GM23338 (cell line): ENCODE results near the gene RABGAP1L. TPM values are rescaled to one million over a fixed set of nuclear protein-coding genes. Genes with fewer than 3 reads are reported as not detected.

Source experiments
- ATAC-seq: fragments of 200-7000 bp; cut with Tn5 transposase; 3 replicates; pipeline ENCODE4 v1.9.1; 2020
- DNase-seq: peaks from one replicate; pipeline ENCODE4 v3.0.0-alpha.2; 2015; ENCODE audit warnings: low spot score
- H2AFZ ChIP-seq: fragments of 200-600 bp; sonication (generic); 2 replicates; pipeline ENCODE4 v1.8.0; 2016; ENCODE audit warnings: antibody characterized with exemption, mild to moderate bottlenecking, moderate library complexity
- H3F3A ChIP-seq: fragments of 200-600 bp; sonication (generic); replicated peaks from 2 replicates; pipeline ENCODE4 v1.8.0; 2017; ENCODE audit warnings: antibody characterized with exemption, mixed run types, low read depth
- H3K27ac ChIP-seq: fragments of 200-600 bp; sonication (generic); 2 replicates; pipeline ENCODE4 v1.6.1; 2016; ENCODE audit warnings: low read depth
- H3K27me3 ChIP-seq: fragments of 200-600 bp; sonication (generic); 2 replicates; pipeline ENCODE4 v1.8.0; 2016; ENCODE audit warnings: mild to moderate bottlenecking, mixed run types, moderate library complexity; ENCODE audit not compliant: insufficient read depth
- H3K36me3 ChIP-seq: fragments of 200-600 bp; sonication (generic); 2 replicates; pipeline ENCODE4 v1.8.0; 2016; ENCODE audit warnings: mild to moderate bottlenecking; ENCODE audit not compliant: insufficient read depth
- H3K4me1 ChIP-seq: fragments of 200-600 bp; sonication (generic); 2 replicates; pipeline ENCODE4 v1.8.0; 2016; ENCODE audit warnings: mild to moderate bottlenecking, moderate library complexity; ENCODE audit not compliant: insufficient read depth
- H3K4me2 ChIP-seq: fragments of 200-600 bp; sonication (generic); 2 replicates; pipeline ENCODE4 v1.7.1; 2017; ENCODE audit warnings: mixed run types
- H3K4me3 ChIP-seq: fragments of 200-600 bp; sonication (generic); 2 replicates; pipeline ENCODE4 v1.6.1; 2016; ENCODE audit warnings: mixed run types
- H3K79me2 ChIP-seq: fragments of 200-600 bp; sonication (generic); replicated peaks from 2 replicates; pipeline ENCODE4 v1.8.0; 2017; ENCODE audit warnings: mild to moderate bottlenecking; ENCODE audit not compliant: insufficient read depth
- H3K9me2 ChIP-seq: fragments of 200-600 bp; sonication (generic); 2 replicates; pipeline ENCODE4 v1.8.0; 2017; ENCODE audit not compliant: insufficient read depth
- H4K20me1 ChIP-seq: fragments of 200-600 bp; sonication (generic); replicated peaks from 2 replicates; pipeline ENCODE4 v1.8.0; 2017; ENCODE audit warnings: mild to moderate bottlenecking; ENCODE audit not compliant: insufficient read depth
- H3K27ac Mint-ChIP-seq: 2 replicates; pipeline ENCODE4 v1.8.0; 2020; ENCODE audit warnings: inconsistent platforms, mild to moderate bottlenecking, moderate library complexity, mixed read lengths
- H3K27me3 Mint-ChIP-seq: 3 replicates; pipeline ENCODE4 v1.8.0; 2022; ENCODE audit warnings: low read depth, mild to moderate bottlenecking, moderate library complexity, mixed read lengths, inconsistent platforms; ENCODE audit not compliant: insufficient read depth, poor library complexity
- H3K36me3 Mint-ChIP-seq: 3 replicates; pipeline ENCODE4 v1.8.0; 2021; ENCODE audit warnings: low read depth, mild to moderate bottlenecking, inconsistent platforms, moderate library complexity, mixed read lengths
- H3K4me1 Mint-ChIP-seq: 3 replicates; pipeline ENCODE4 v1.8.0; 2020; ENCODE audit warnings: mild to moderate bottlenecking, inconsistent platforms, mixed read lengths
- H3K4me3 Mint-ChIP-seq: 3 replicates; pipeline ENCODE4 v1.8.0; 2021; ENCODE audit warnings: moderate library complexity, mild to moderate bottlenecking, inconsistent platforms, mixed read lengths
- H3K9me3 Mint-ChIP-seq: 3 replicates; pipeline ENCODE4 v1.8.0; 2020; ENCODE audit warnings: moderate library complexity, mild to moderate bottlenecking, inconsistent platforms, mixed read lengths
- CREB1 ChIP-seq: fragments of 250-450 bp; sonication (Bioruptor Pico); IDR thresholded peaks from 2 replicates; pipeline ENCODE4 v1.5.0; 2020; ENCODE audit warnings: low read depth, mild to moderate bottlenecking, moderate library complexity
- CTCF ChIP-seq, 2 experiments: fragments of 200-600 bp in 1 of 2; sonication (generic) in 1 of 2; conservative IDR thresholded peaks; 2 replicates each; pipeline versions ENCODE4 v1.5.1 to v1.6.1; 2016 to 2017; ENCODE audit warnings: antibody characterized with exemption in 2 of 2, low read depth in 2 of 2, mild to moderate bottlenecking in 2 of 2, moderate library complexity in 1 of 2
- ETS1 ChIP-seq: IDR thresholded peaks from 2 replicates; pipeline ENCODE4 v1.6.1; 2016; ENCODE audit warnings: antibody characterized with exemption
- EZH2 ChIP-seq: fragments of 200-600 bp; sonication (generic); IDR thresholded peaks from one replicate; pipeline ENCODE4 v1.8.0; 2017; ENCODE audit warnings: antibody characterized with exemption, mild to moderate bottlenecking, low read depth; ENCODE audit not compliant: unreplicated experiment
- EZH2phosphoT487 ChIP-seq: fragments of 200-600 bp; sonication (generic); IDR thresholded peaks from one replicate; pipeline ENCODE4 v1.8.1; 2018; ENCODE audit warnings: antibody characterized with exemption; ENCODE audit not compliant: unreplicated experiment
- NANOG ChIP-seq: IDR thresholded peaks from 2 replicates; pipeline ENCODE4 v1.6.1; 2016; ENCODE audit warnings: antibody characterized with exemption, borderline replicate concordance
- REST ChIP-seq: IDR thresholded peaks from one replicate; pipeline ENCODE4 v1.6.1; 2018; ENCODE audit warnings: antibody characterized with exemption; ENCODE audit not compliant: unreplicated experiment
- STAT1 ChIP-seq: IDR thresholded peaks from one replicate; pipeline ENCODE4 v1.6.1; 2016; ENCODE audit warnings: antibody characterized with exemption; ENCODE audit not compliant: unreplicated experiment
- ZNF114 ChIP-seq: fragments of 250-450 bp; sonication (Bioruptor Pico); IDR thresholded peaks from 2 replicates; pipeline ENCODE4 v1.5.0; 2020; ENCODE audit warnings: mild to moderate bottlenecking, moderate library complexity
- ZNF462 ChIP-seq: fragments of 250-450 bp; sonication (Bioruptor Pico); IDR thresholded peaks from 2 replicates; pipeline ENCODE4 v1.5.0; 2020; ENCODE audit warnings: mild to moderate bottlenecking, moderate library complexity
- polyA plus RNA-seq: library from polyadenylated mRNA; unstranded; fragments of >200 nt; fragmentation: Nextera tagmentation; extraction: Ambion mirVana; gene quantifications from 2 replicates; pipeline ENCODE4 v1.2.1, GENCODE V29; 2016
- total RNA-seq: library from RNA; depleted of rRNA; stranded (reverse); fragments of >200 nt; shearing (Covaris generic); gene quantifications from 2 replicates; pipeline ENCODE4 v1.2.3, GENCODE V29; 2014

Gene RABGAP1L
- total and polyA plus RNA-seq, 2 experiments from 2014 or later: 83.2 to 136 TPM

GRCh38 chr1:174239541-174239940 lies 80.2 kb downstream of the RABGAP1L start:
- peak overlapping the region; percentile 48; the same call in 1 of the 3 replicates for H3K4me3 Mint-ChIP-seq
- H3K36me3 Mint-ChIP-seq: peaks cover 14% of the 10 kb centered on the region
- no peak for ATAC-seq
- no peaks in the 10 kb centered on the region for H3K36me3 ChIP-seq
- no peak overlapping the region for H2AFZ ChIP-seq
- H4K20me1 ChIP-seq: no peaks in the 10 kb centered on the region
- peaks cover 5% of the 10 kb centered on the region; the same call in 1 of the 2 replicates for H3K4me1 ChIP-seq
- H3F3A ChIP-seq: no peaks in the 10 kb centered on the region
- peaks cover 5% of the 10 kb centered on the region for H3K9me3 Mint-ChIP-seq
- 0 out of 2 replicates have a peak, but pooled peaks cover 7% of the 10 kb centered on the region for H3K9me2 ChIP-seq
- H3K27me3 ChIP-seq: no peaks in the 10 kb centered on the region
- H3K4me2 ChIP-seq: peak overlapping the region; percentile 56
- no peaks in the 10 kb centered on the region for H3K79me2 ChIP-seq
- no peak for TF ChIP-seq EZH2phosphoT487
- no peak for TF ChIP-seq CTCF (conservative IDR thresholded peaks at IDR 0.05; ENCODE audit: low read depth in 2 of 2)
- no peak for TF ChIP-seq CREB1 (CRISPR knock-in tag)
- no peak for TF ChIP-seq EZH2
- no peak for TF ChIP-seq REST
- no peak for TF ChIP-seq ETS1
- TF ChIP-seq NANOG: no peak
- TF ChIP-seq STAT1: no peak
- no peak for TF ChIP-seq ZNF114 (CRISPR knock-in tag)
- TF ChIP-seq ZNF462 (CRISPR knock-in tag): no peak
- peaks cover 2% of the 10 kb centered on the region for H3K27me3 Mint-ChIP-seq
- H3K4me3 ChIP-seq: peak overlapping the region; percentile 38
- peak overlapping the region; percentile 34 for H3K27ac ChIP-seq
- peaks cover 6% of the 10 kb centered on the region for H3K4me1 Mint-ChIP-seq
- H3K27ac Mint-ChIP-seq: peak overlapping the region; percentile 66; the same call in 1 of the 2 replicates
- DNase-seq: no peak
